NCI-H1092 treated with DMSO at 0.1 percent for 48 hours (cell line): Measurements from ENCODE around the gene SETDB2.

Source experiments
- DNase-seq: peaks from one replicate; lab custom pipeline; 2025; lab: John Stamatoyannopoulos, UW

Gene SETDB2

GRCh38 chr13:49435992-49436391, 8.1 kb upstream of the SETDB2 start:
- no peak for DNase-seq

GRCh38 chr13:49436890-49437289, 7.2 kb upstream of the SETDB2 start:
- no peak for DNase-seq

GRCh38 chr13:49437705-49438104, 6.4 kb upstream of the SETDB2 start:
- no peak for DNase-seq

- DNase-seq = no peak
Measured at GRCh38 chr13:49439609-49440008, 4.5 kb upstream of the SETDB2 start.

GRCh38 chr13:49441312-49441711, 2.8 kb upstream of the SETDB2 start:
- DNase-seq = no peak

GRCh38 chr13:49441846-49442245, 2.2 kb upstream of the SETDB2 start:
- no peak for DNase-seq

GRCh38 chr13:49443357-49443703, 744 bp upstream of the SETDB2 start:
- DNase-seq = peak; percentile 41

- DNase-seq = no peak
Measured at GRCh38 chr13:49444524-49445395, 686 bp downstream of the SETDB2 start.

GRCh38 chr13:49446473-49446872, 2.4 kb downstream of the SETDB2 start:
- no peak for DNase-seq

GRCh38 chr13:49448753-49449152, 4.7 kb downstream of the SETDB2 start:
- no peak for DNase-seq

GRCh38 chr13:49450105-49450819, 6.2 kb downstream of the SETDB2 start:
- DNase-seq = no peak

GRCh38 chr13:49452725-49453457, 8.8 kb downstream of the SETDB2 start:
- no peak for DNase-seq

GRCh38 chr13:49453465-49453864, 9.4 kb downstream of the SETDB2 start:
- no peak for DNase-seq

- no peak for DNase-seq
Measured at GRCh38 chr13:49454388-49455006, 10.4 kb downstream of the SETDB2 start.

GRCh38 chr13:49455007-49455398, 10.9 kb downstream of the SETDB2 start:
- DNase-seq = no peak

- DNase-seq = no peak
Measured at GRCh38 chr13:49456156-49456555, 12.1 kb downstream of the SETDB2 start.

GRCh38 chr13:49457221-49457620, 13.1 kb downstream of the SETDB2 start:
- no peak for DNase-seq

- no peak for DNase-seq
Measured at GRCh38 chr13:49459580-49459979, 15.5 kb downstream of the SETDB2 start.

- DNase-seq = no peak
Measured at GRCh38 chr13:49464085-49464484, 20.0 kb downstream of the SETDB2 start.

- no peak for DNase-seq
Measured at GRCh38 chr13:49464621-49465325, 20.7 kb downstream of the SETDB2 start.

- DNase-seq = no peak
Measured at GRCh38 chr13:49466292-49466838, 22.3 kb downstream of the SETDB2 start.
